B cell (primary cell): Measurements from ENCODE around the gene DUSP7. TPM values are rescaled to one million over a fixed set of nuclear protein-coding genes. Genes with fewer than 3 reads are reported as not detected.

ENCODE experiments used
- ATAC-seq: fragments of 200-7000 bp; cut with Tn5 transposase; one replicate; pipeline ENCODE4 v1.10.0; 2021; ENCODE audit warnings: low read depth, mild to moderate bottlenecking, moderate number of reproducible peaks, moderate library complexity
- CTCF ChIA-PET: fragments of 350-600 bp; sonication (Branson Sonifier 250); formaldehyde crosslinking; loops from one replicate; lab custom pipeline; 2021; ENCODE audit warnings: antibody characterized with exemption, inconsistent platforms; lab: Charles Lee
- POLR2A ChIA-PET: fragments of 350-600 bp; sonication (Branson Sonifier 250); formaldehyde crosslinking; loops from one replicate; lab custom pipeline; 2021; ENCODE audit warnings: antibody characterized with exemption; lab: Charles Lee
- DNase-seq: peaks from one replicate; pipeline ENCODE4 v3.0.0; 2013
- H2AFZ ChIP-seq: 2 replicates; pipeline ENCODE4 v1.6.1; 2012; ENCODE audit warnings: mild to moderate bottlenecking, low read depth, low read length; ENCODE audit not compliant: insufficient read depth, poor library complexity, severe bottlenecking
- H3K27ac ChIP-seq, 2 donors: 1 replicate in 1 of 2; 2 replicates in 1 of 2; pipeline ENCODE4 v1.5.1; 2012 to 2013; ENCODE audit warnings: low read length in 2 of 2, mild to moderate bottlenecking in 2 of 2, moderate library complexity in 1 of 2
- H3K27me3 ChIP-seq, 4 experiments: fragments of 200-600 bp in 1 of 4; sonication (generic) in 1 of 4; replicated peaks in 1 of 4; 1 replicate in 2 of 4; 2 replicates in 2 of 4; pipeline versions ENCODE4 v1.6.1 to v1.7.0; 2013 to 2016; ENCODE audit warnings: low read length in 3 of 4, mild to moderate bottlenecking in 2 of 4, mixed read lengths in 1 of 4, moderate library complexity in 1 of 4; ENCODE audit not compliant: insufficient read depth in 4 of 4, control insufficient read depth in 3 of 4; ENCODE audit errors: control extremely low read depth in 1 of 4
- H3K36me3 ChIP-seq, 2 experiments: replicated peaks in 1 of 2; 1 replicate in 1 of 2; 2 replicates in 1 of 2; pipeline versions ENCODE4 v1.6.1 to v1.7.1; 2013; ENCODE audit warnings: low read length in 1 of 2; ENCODE audit not compliant: insufficient read depth in 2 of 2, control insufficient read depth in 1 of 2; ENCODE audit errors: control extremely low read depth in 1 of 2, extremely low read depth in 1 of 2
- H3K4me1 ChIP-seq, 2 donors: fragments of 200-600 bp in 1 of 2; sonication (generic) in 1 of 2; 1 replicate in 1 of 2; 2 replicates in 1 of 2; pipeline versions ENCODE4 v1.5.1 to v1.6.1; 2013 to 2017; ENCODE audit warnings: low read length in 2 of 2; ENCODE audit not compliant: control insufficient read depth in 2 of 2, insufficient read depth in 2 of 2
- H3K4me2 ChIP-seq: replicated peaks from 2 replicates; pipeline ENCODE3; 2012; ENCODE audit warnings: mild to moderate bottlenecking, low read depth, low read length; ENCODE audit not compliant: poor library complexity, severe bottlenecking
- H3K4me3 ChIP-seq, 5 experiments: fragments of 200-600 bp in 1 of 5; sonication (generic) in 1 of 5; 1 replicate in 3 of 5; 2 replicates in 2 of 5; pipeline versions ENCODE4 v1.5.1 to v1.7.0; 2011 to 2016; ENCODE audit warnings: low read length in 4 of 5, mild to moderate bottlenecking in 4 of 5, low read depth in 2 of 5, control low read depth in 1 of 5, moderate library complexity in 1 of 5; ENCODE audit not compliant: insufficient read depth in 1 of 5; ENCODE audit errors: control extremely low read depth in 1 of 5, extremely low read depth in 1 of 5
- H3K79me2 ChIP-seq: fragments of 200-600 bp; sonication (generic); one replicate; pipeline ENCODE4 v1.6.0; 2016; ENCODE audit warnings: low read length; ENCODE audit not compliant: control insufficient read depth, insufficient read depth
- H3K9ac ChIP-seq: fragments of 200-600 bp; sonication (generic); 2 replicates; pipeline ENCODE4 v1.6.1; 2017; ENCODE audit warnings: mild to moderate bottlenecking, low read length, moderate library complexity
- H3K9me3 ChIP-seq, 3 donors: one replicate each; pipeline versions ENCODE4 v1.6.1 to v1.7.1; 2013; ENCODE audit warnings: low read length in 2 of 3; ENCODE audit not compliant: control insufficient read depth in 2 of 3, insufficient read depth in 1 of 3; ENCODE audit errors: control extremely low read depth in 1 of 3
- H4K20me1 ChIP-seq: 2 replicates; pipeline ENCODE4 v1.6.0; 2012; ENCODE audit warnings: mild to moderate bottlenecking, low read length; ENCODE audit not compliant: insufficient read depth, control insufficient read depth, poor library complexity, severe bottlenecking
- H3K27ac Mint-ChIP-seq: one replicate; pipeline ENCODE4 v1.8.0; 2021; ENCODE audit warnings: mixed read lengths
- H3K27me3 Mint-ChIP-seq: one replicate; pipeline ENCODE4 v1.8.0; 2021; ENCODE audit warnings: mixed read lengths
- H3K4me1 Mint-ChIP-seq: one replicate; pipeline ENCODE4 v1.8.0; 2021; ENCODE audit warnings: mixed read lengths
- H3K4me3 Mint-ChIP-seq: one replicate; pipeline ENCODE4 v1.8.0; 2021; ENCODE audit warnings: mixed read lengths
- H3K9me3 Mint-ChIP-seq: one replicate; pipeline ENCODE4 v1.8.0; 2022; ENCODE audit warnings: mixed read lengths; ENCODE audit not compliant: insufficient read depth
- EZH2 ChIP-seq: IDR thresholded peaks from 2 replicates; pipeline ENCODE4 v1.6.1; 2012; ENCODE audit warnings: borderline replicate concordance, low read depth, mild to moderate bottlenecking, moderate library complexity, low read length; ENCODE audit not compliant: insufficient read depth, poor library complexity, severe bottlenecking
- WGBS: methylation state at CpG from one replicate; pipeline ENCODE4 v1.1.5; 2013; ENCODE audit warnings: missing lambda C conversion rate; ENCODE audit not compliant: insufficient coverage; 5-methylcytosine and 5-hydroxymethylcytosine counted together
- intact Hi-C: fragments of 100-400 bp; cut with micrococcal nuclease; formaldehyde crosslinking; loops from one replicate; pipeline ENCODE4 v1.10.0; 2022
- polyA plus RNA-seq: library from polyadenylated mRNA; depleted of rRNA; stranded (reverse); fragments of >200 nt; gene quantifications from 2 replicates; pipeline ENCODE4 v1.2.3, GENCODE V29; 2012
- total RNA-seq, 2 donors: library from RNA; stranded (reverse); fragments of 120-200 nt in 1 of 2; gene quantifications; 1 replicate in 1 of 2; 2 replicates in 1 of 2; pipeline versions ENCODE4 v1.2.3 to v1.2.4, GENCODE V29; 2013 to 2022
- TF ChIP-seq, protein P1 (sequence below): fragments of 200-600 bp; IDR thresholded peaks from one replicate; pipeline ENCODE4 v1.8.0; 2022; ENCODE audit warnings: antibody characterized with exemption, mild to moderate bottlenecking

The DUSP7 gene
- total and polyA plus RNA-seq, 2 donors (not counting 1 experiment from before 2014, with no cell fraction given) = 5.1 to 6.9 TPM

DNA sequence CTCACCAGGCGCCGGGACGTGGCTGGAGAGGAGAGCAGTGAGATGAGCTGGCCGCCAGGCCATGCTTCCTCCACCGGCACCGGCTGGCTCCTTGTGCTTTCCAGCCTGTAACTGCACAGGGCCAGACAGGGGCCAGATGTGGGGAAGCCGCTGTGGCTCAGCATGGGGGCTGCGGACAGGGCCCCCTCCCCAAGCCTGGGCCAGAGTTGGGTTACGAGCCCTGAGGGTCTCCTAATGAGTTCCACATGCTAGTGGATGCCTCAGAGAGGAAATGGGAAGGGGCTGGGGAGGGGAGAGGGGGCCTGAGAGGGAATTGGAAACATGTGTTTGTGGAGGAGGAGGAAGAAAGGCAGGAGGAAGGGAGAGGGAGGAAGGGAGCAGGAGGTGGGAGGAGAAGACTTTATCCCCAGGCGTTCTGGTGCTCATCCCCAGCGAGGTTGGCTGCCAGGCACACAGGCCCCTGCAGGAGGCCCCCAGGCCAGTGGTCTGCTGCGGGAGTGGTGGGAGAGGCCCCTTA lies 11.7 kb upstream of the DUSP7 start:
- CTCF ChIA-PET = interaction anchor here (0.6 kb wide), 1 partner anchor 44 kb away, joined by 6 read pairs; no protein-coding TSS in a partner anchor
- H3K9me3 Mint-ChIP-seq = no peaks in the 10 kb centered on the region

DNA sequence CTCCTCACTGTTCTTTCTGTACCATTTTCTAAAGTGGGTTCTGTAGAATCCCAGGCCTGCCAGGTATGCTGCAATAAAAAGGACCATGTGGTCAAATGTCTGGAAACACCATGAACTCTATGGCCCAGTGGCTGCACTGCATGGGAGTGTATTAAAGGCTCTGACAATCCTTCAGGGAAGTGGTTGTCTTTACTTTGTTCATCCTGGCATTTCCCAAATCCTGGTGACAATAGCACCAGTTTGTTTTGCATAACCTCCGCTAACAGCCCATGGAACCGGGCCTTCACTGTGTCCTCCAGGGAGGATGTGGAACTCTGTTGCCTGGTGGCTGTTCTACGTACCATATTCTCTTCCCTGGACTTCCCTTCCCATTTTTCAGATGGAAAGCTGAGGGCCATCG lies 11.2 kb upstream of the DUSP7 start:
- no peak overlapping the region for H3K4me3 Mint-ChIP-seq

More for the DNA sequence above, 11.7 kb upstream of the DUSP7 start:
- Histone ChIP-seq H4K20me1 (no peaks in the 10 kb centered on the region), H3K27ac (no peak overlapping the region), H3K36me3 (no peaks in the 10 kb centered on the region), H2AFZ (no peak overlapping the region), H3K9ac (no peak overlapping the region), H3K4me2 (no peak overlapping the region), H3K79me2 (no peaks in the 10 kb centered on the region), H3K9me3 (no peaks in the 10 kb centered on the region), H3K4me3 (no peak overlapping the region), H3K27me3 (no peaks in the 10 kb centered on the region), H3K4me1 (no peaks in the 10 kb centered on the region)
- DNase-seq (no peak), ATAC-seq (no peak)
- TF ChIP-seq, protein P1, sequence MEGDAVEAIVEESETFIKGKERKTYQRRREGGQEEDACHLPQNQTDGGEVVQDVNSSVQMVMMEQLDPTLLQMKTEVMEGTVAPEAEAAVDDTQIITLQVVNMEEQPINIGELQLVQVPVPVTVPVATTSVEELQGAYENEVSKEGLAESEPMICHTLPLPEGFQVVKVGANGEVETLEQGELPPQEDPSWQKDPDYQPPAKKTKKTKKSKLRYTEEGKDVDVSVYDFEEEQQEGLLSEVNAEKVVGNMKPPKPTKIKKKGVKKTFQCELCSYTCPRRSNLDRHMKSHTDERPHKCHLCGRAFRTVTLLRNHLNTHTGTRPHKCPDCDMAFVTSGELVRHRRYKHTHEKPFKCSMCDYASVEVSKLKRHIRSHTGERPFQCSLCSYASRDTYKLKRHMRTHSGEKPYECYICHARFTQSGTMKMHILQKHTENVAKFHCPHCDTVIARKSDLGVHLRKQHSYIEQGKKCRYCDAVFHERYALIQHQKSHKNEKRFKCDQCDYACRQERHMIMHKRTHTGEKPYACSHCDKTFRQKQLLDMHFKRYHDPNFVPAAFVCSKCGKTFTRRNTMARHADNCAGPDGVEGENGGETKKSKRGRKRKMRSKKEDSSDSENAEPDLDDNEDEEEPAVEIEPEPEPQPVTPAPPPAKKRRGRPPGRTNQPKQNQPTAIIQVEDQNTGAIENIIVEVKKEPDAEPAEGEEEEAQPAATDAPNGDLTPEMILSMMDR = no peak
- TF ChIP-seq EZH2 = no peak
- no peaks in the 10 kb centered on the region for H3K27me3 Mint-ChIP-seq
- intact Hi-C loops = no loop called here
- peaks cover 6% of the 10 kb centered on the region for H3K4me1 Mint-ChIP-seq
- H3K27ac Mint-ChIP-seq = no peak overlapping the region
- WGBS = 93% methylated on average over 10 of the region's 12 CpGs
- no peak overlapping the region for H3K4me3 Mint-ChIP-seq
- POLR2A ChIA-PET = no interaction called here

More for the DNA sequence above, 11.2 kb upstream of the DUSP7 start:
- no peak overlapping the region for H3K4me3 ChIP-seq
- no peaks in the 10 kb centered on the region for H3K36me3 ChIP-seq
- H3K27ac ChIP-seq = no peak overlapping the region
- H3K27ac Mint-ChIP-seq = no peak overlapping the region
- no peak overlapping the region for H3K4me2 ChIP-seq
- no peaks in the 10 kb centered on the region for H3K9me3 ChIP-seq
- H3K79me2 ChIP-seq = no peaks in the 10 kb centered on the region
- TF ChIP-seq, protein P1 = no peak
- TF ChIP-seq EZH2 = no peak
- ATAC-seq (no peak), DNase-seq (no peak)
- intact Hi-C loops = no loop called here
- no peak overlapping the region for H2AFZ ChIP-seq
- peaks cover 10% of the 10 kb centered on the region for H3K4me1 Mint-ChIP-seq
- no peaks in the 10 kb centered on the region for H4K20me1 ChIP-seq
- no peaks in the 10 kb centered on the region for H3K27me3 Mint-ChIP-seq
- H3K9me3 Mint-ChIP-seq = no peaks in the 10 kb centered on the region
- CTCF ChIA-PET = interaction anchor here (2.2 kb wide), 1 partner anchor 66 kb away, joined by 6 read pairs; no protein-coding TSS in a partner anchor
- H3K9ac ChIP-seq = no peak overlapping the region
- H3K27me3 ChIP-seq = no peaks in the 10 kb centered on the region
- POLR2A ChIA-PET = no interaction called here
- 88% methylated on average over 4 of the region's 4 CpGs for WGBS
- H3K4me1 ChIP-seq = peaks cover under 1 to 5% of the 10 kb centered on the region in 2 donors
